Neural cell (in vitro differentiated cells): Measurements from ENCODE around the gene GAS5.

ENCODE experiments used
- CTCF ChIP-seq: fragments of 450-650 bp; IDR thresholded peaks from 2 replicates; pipeline ENCODE4 v1.5.1; 2014; ENCODE audit warnings: antibody characterized with exemption, mild to moderate bottlenecking, moderate library complexity; ENCODE audit not compliant: poor library complexity, severe bottlenecking
- EP300 ChIP-seq: fragments of 450-650 bp; conservative IDR thresholded peaks from 2 replicates; pipeline ENCODE4 v1.6.1; 2014; ENCODE audit warnings: antibody characterized with exemption, mild to moderate bottlenecking, moderate library complexity; ENCODE audit not compliant: poor library complexity, severe bottlenecking
- EZH2 ChIP-seq: fragments of 200-600, 300-800 bp; shearing (Covaris generic), sonication (generic); IDR thresholded peaks from 2 replicates; pipeline ENCODE4 v1.6.1; 2014; ENCODE audit warnings: antibody characterized with exemption, low read length, borderline replicate concordance, mild to moderate bottlenecking; ENCODE audit not compliant: insufficient read depth, poor library complexity, severe bottlenecking
- MXI1 ChIP-seq: fragments of 450-650 bp; conservative IDR thresholded peaks from 2 replicates; pipeline ENCODE4 v1.6.1; 2014; ENCODE audit warnings: antibody characterized with exemption, mild to moderate bottlenecking; ENCODE audit not compliant: poor library complexity, severe bottlenecking
- POLR2AphosphoS5 ChIP-seq: IDR thresholded peaks from 2 replicates; pipeline ENCODE4 v1.6.1; 2012
- RAD21 ChIP-seq: fragments of 450-650 bp; conservative IDR thresholded peaks from 2 replicates; pipeline ENCODE4 v1.6.1; 2014; ENCODE audit warnings: antibody characterized with exemption, mild to moderate bottlenecking, moderate library complexity
- REST ChIP-seq: IDR thresholded peaks from 2 replicates; pipeline ENCODE4 v1.6.1; 2012; ENCODE audit warnings: borderline replicate concordance
- SMC3 ChIP-seq: fragments of 450-650 bp; conservative IDR thresholded peaks from 2 replicates; pipeline ENCODE4 v1.6.1; 2014; ENCODE audit warnings: antibody characterized with exemption, mild to moderate bottlenecking, moderate library complexity; ENCODE audit not compliant: poor library complexity
- TAF1 ChIP-seq: IDR thresholded peaks from 2 replicates; pipeline ENCODE4 v1.6.1; 2012; ENCODE audit warnings: low read depth

DNA sequence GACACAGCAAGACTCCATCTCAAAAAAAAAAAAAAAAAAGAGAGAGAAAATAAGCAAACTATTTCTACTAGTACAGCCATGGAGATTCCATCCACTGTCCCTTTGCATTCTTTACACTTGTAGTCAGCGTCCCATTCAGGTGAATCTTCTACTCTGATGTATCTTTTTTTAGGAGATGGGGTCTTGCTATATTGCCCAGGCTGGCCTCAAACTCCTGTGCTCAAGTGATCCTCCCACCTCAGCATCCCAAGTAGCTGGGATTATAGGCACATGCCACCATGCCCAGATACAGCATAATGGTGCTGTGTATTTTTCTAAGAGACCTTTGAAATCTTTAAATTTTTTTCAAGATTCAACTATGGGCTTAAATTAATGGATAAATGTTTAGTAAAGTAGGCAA lies 35.0 kb downstream of the GAS5 start:
- TF ChIP-seq POLR2AphosphoS5: no peak
- no peak for TF ChIP-seq CTCF
- TF ChIP-seq EP300: no peak
- TF ChIP-seq REST: no peak
- no peak for TF ChIP-seq SMC3
- no peak for TF ChIP-seq RAD21
- TF ChIP-seq TAF1: no peak
- no peak for TF ChIP-seq EZH2
- TF ChIP-seq MXI1: no peak
